SK-N-SH (cell line): Measurements from ENCODE around the gene SEZ6L. TPM values are rescaled to one million over a fixed set of nuclear protein-coding genes. Genes with fewer than 3 reads are reported as not detected.

ENCODE experiments used
- CTCF ChIA-PET: fragments of 300-600, 350-600 bp; formaldehyde crosslinking; extraction: SDS; loops from one replicate; lab custom pipeline; 2021; lab: Yijun Ruan, JAX
- POLR2A ChIA-PET: fragments of 350-600 bp; sonication (Branson Sonifier 250); formaldehyde crosslinking; extraction: SDS; loops from one replicate; lab custom pipeline; 2020; ENCODE audit warnings: antibody characterized with exemption, inconsistent platforms; lab: Yijun Ruan, JAX
- DNase-seq: peaks from one replicate; pipeline ENCODE4 v3.0.0; 2012
- H2AFZ ChIP-seq: fragments of 200-600 bp; sonication (generic); 2 replicates; pipeline ENCODE4 v1.8.1; 2016; ENCODE audit warnings: antibody characterized with exemption, mild to moderate bottlenecking, low read depth
- H3F3A ChIP-seq: fragments of 200-600 bp; sonication (generic); replicated peaks from 2 replicates; pipeline ENCODE3; 2016; ENCODE audit warnings: antibody characterized with exemption, mild to moderate bottlenecking; ENCODE audit not compliant: insufficient read depth
- H3K27ac ChIP-seq, 2 experiments: fragments of 200-500 bp in 1 of 2; fragments of 200-600 bp in 1 of 2; sonication (Bioruptor generic) in 1 of 2; sonication (generic), shearing (Covaris generic) in 1 of 2; 2 replicates each; pipeline versions ENCODE4 v1.5.1 to v1.6.1; 2014 to 2016; ENCODE audit warnings: low read depth in 2 of 2, inconsistent platforms in 1 of 2, low read length in 1 of 2, mild to moderate bottlenecking in 1 of 2, mixed read lengths in 1 of 2
- H3K27me3 ChIP-seq: fragments of 200-600 bp; sonication (generic), shearing (Covaris generic); 2 replicates; pipeline ENCODE4 v1.6.1; 2016; ENCODE audit warnings: mixed run types; ENCODE audit not compliant: insufficient read depth
- H3K36me3 ChIP-seq, 2 experiments: fragments of 200-500 bp in 1 of 2; fragments of 200-600 bp in 1 of 2; sonication (Bioruptor generic) in 1 of 2; sonication (generic) in 1 of 2; replicated peaks in 1 of 2; 2 replicates each; pipeline versions ENCODE3 to v1.5.1; 2014 to 2016; ENCODE audit warnings: low read length in 1 of 2, mild to moderate bottlenecking in 1 of 2; ENCODE audit not compliant: insufficient read depth in 2 of 2, control insufficient read depth in 1 of 2
- H3K4me1 ChIP-seq, 2 experiments: fragments of 200-500 bp in 1 of 2; fragments of 200-600 bp in 1 of 2; sonication (Bioruptor generic) in 1 of 2; sonication (generic), shearing (Covaris generic) in 1 of 2; 2 replicates each; pipeline versions ENCODE4 v1.5.1 to v1.6.1; 2014 to 2016; ENCODE audit warnings: low read depth in 1 of 2, low read length in 1 of 2, mixed run types in 1 of 2; ENCODE audit not compliant: insufficient read depth in 2 of 2, control insufficient read depth in 1 of 2
- H3K4me2 ChIP-seq: fragments of 200-600 bp; sonication (generic), shearing (Covaris generic); 2 replicates; pipeline ENCODE4 v1.6.1; 2017; ENCODE audit warnings: mixed run types
- H3K4me3 ChIP-seq, 2 experiments: fragments of 200-500 bp in 1 of 2; fragments of 200-600 bp in 1 of 2; sonication (Bioruptor generic) in 1 of 2; sonication (generic), shearing (Covaris generic) in 1 of 2; 2 replicates each; pipeline versions ENCODE4 v1.5.1 to v1.8.1; 2014 to 2016; ENCODE audit warnings: low read depth in 2 of 2, inconsistent platforms in 1 of 2, low read length in 1 of 2, mild to moderate bottlenecking in 1 of 2, mixed read lengths in 1 of 2, moderate library complexity in 1 of 2
- H3K79me2 ChIP-seq: fragments of 200-600 bp; sonication (generic); 2 replicates; pipeline ENCODE4 v1.8.1; 2017; ENCODE audit warnings: mild to moderate bottlenecking; ENCODE audit not compliant: insufficient read depth
- H3K9ac ChIP-seq: fragments of 200-600 bp; sonication (generic); 2 replicates; pipeline ENCODE4 v1.6.1; 2017; ENCODE audit warnings: mixed run types
- H3K9me2 ChIP-seq: fragments of 200-600 bp; sonication (generic); 2 replicates; pipeline ENCODE4 v1.6.1; 2017; ENCODE audit warnings: mixed run types
- H3K9me3 ChIP-seq: fragments of 200-600 bp; sonication (generic); 2 replicates; pipeline ENCODE4 v1.6.1; 2017; ENCODE audit warnings: mixed run types, mild to moderate bottlenecking, moderate library complexity
- H4K20me1 ChIP-seq: fragments of 200-600 bp; sonication (generic); 2 replicates; pipeline ENCODE4 v1.6.1; 2017; ENCODE audit warnings: mild to moderate bottlenecking, mixed run types; ENCODE audit not compliant: insufficient read depth
- CTCF ChIP-seq: fragments of 200-600 bp; sonication (generic); IDR thresholded peaks from 2 replicates; pipeline ENCODE4 v1.6.1; 2017; ENCODE audit warnings: antibody characterized with exemption, mild to moderate bottlenecking, moderate library complexity
- ELF1 ChIP-seq: IDR thresholded peaks from 2 replicates; pipeline ENCODE4 v1.4.0; 2012
- EP300 ChIP-seq, 2 experiments: IDR thresholded peaks; 2 replicates each; pipeline versions ENCODE4 v1.4.0 to v1.6.1; 2012; ENCODE audit warnings: borderline replicate concordance in 1 of 2, low read depth in 1 of 2, low read length in 1 of 2
- EZH2phosphoT487 ChIP-seq: fragments of 200-600 bp; sonication (generic); IDR thresholded peaks from 2 replicates; pipeline ENCODE4 v1.6.1; 2017; ENCODE audit warnings: low read depth, mixed run types, mild to moderate bottlenecking, antibody characterized with exemption, moderate library complexity, borderline replicate concordance
- FOSL2 ChIP-seq: IDR thresholded peaks from 2 replicates; pipeline ENCODE4 v1.4.0; 2012; ENCODE audit warnings: low read depth, mild to moderate bottlenecking, moderate library complexity, borderline replicate concordance
- FOXM1 ChIP-seq: IDR thresholded peaks from 2 replicates; pipeline ENCODE4 v1.4.0; 2012; ENCODE audit warnings: low read depth, mild to moderate bottlenecking
- GATA2 ChIP-seq: sonication (generic); formaldehyde crosslinking; IDR thresholded peaks from 2 replicates; pipeline ENCODE4 v1.5.0; 2020; ENCODE audit warnings: mild to moderate bottlenecking, missing genetic modification reagents
- IRF3 ChIP-seq: fragments of 150-350 bp; IDR thresholded peaks from 2 replicates; pipeline ENCODE4 v1.6.1; 2016; ENCODE audit warnings: mild to moderate bottlenecking, low read depth, low read length
- MAX ChIP-seq: IDR thresholded peaks from 2 replicates; pipeline ENCODE4 v1.4.0; 2012; ENCODE audit warnings: low read depth
- MEF2A ChIP-seq: IDR thresholded peaks from 2 replicates; pipeline ENCODE4 v1.4.0; 2012; ENCODE audit warnings: low read depth, borderline replicate concordance
- NRF1 ChIP-seq: IDR thresholded peaks from 2 replicates; pipeline ENCODE4 v1.6.1; 2012; ENCODE audit warnings: low read depth, mild to moderate bottlenecking, low read length
- POLR2AphosphoS5 ChIP-seq: IDR thresholded peaks from 2 replicates; pipeline ENCODE4 v1.6.1; 2012; ENCODE audit warnings: low read depth, low read length
- RCOR1 ChIP-seq: fragments of 150-350 bp; IDR thresholded peaks from 2 replicates; pipeline ENCODE4 v1.6.1; 2017; ENCODE audit warnings: antibody characterized with exemption, low read length
- REST ChIP-seq: IDR thresholded peaks from 2 replicates; pipeline ENCODE4 v1.6.1; 2012; ENCODE audit warnings: mild to moderate bottlenecking, low read depth, low read length, moderate library complexity
- TAF1 ChIP-seq: IDR thresholded peaks from 2 replicates; pipeline ENCODE4 v1.6.1; 2012; ENCODE audit warnings: low read depth, mild to moderate bottlenecking, low read length, moderate library complexity, borderline replicate concordance
- USF2 ChIP-seq: fragments of 150-350 bp; IDR thresholded peaks from 2 replicates; pipeline ENCODE4 v1.6.1; 2017; ENCODE audit warnings: antibody characterized with exemption, low read length, low read depth, borderline replicate concordance
- YY1 ChIP-seq: IDR thresholded peaks from 2 replicates; pipeline ENCODE4 v1.4.0; 2012; ENCODE audit warnings: low read depth, mild to moderate bottlenecking
- WGBS: methylation state at CpG from one replicate; pipeline ENCODE4 v1.1.6; 2017; ENCODE audit warnings: low lambda C conversion rate; 5-methylcytosine and 5-hydroxymethylcytosine counted together
- polyA plus RNA-seq, 3 experiments: library from polyadenylated mRNA; depleted of rRNA; stranded (reverse); fragments of >200 nt; gene quantifications; 2 replicates each; pipeline ENCODE4 v1.2.3, GENCODE V29; 2012

The SEZ6L gene
- polyA plus RNA-seq, 1 of the 3 experiments (the other 2 are of a cell fraction) = 0.10 TPM

- Histone ChIP-seq H3F3A (no peaks in the 10 kb centered on the region), H3K27me3 (no peaks in the 10 kb centered on the region), H3K9ac (no peak overlapping the region), H4K20me1 (no peaks in the 10 kb centered on the region), H3K4me2 (no peak overlapping the region), H3K9me2 (no peaks in the 10 kb centered on the region), H2AFZ (no peak overlapping the region), H3K9me3 (no peaks in the 10 kb centered on the region), H3K4me3 (no peak overlapping the region), H3K79me2 (no peaks in the 10 kb centered on the region), H3K27ac (no peak overlapping the region), H3K36me3 (no peaks in the 10 kb centered on the region), H3K4me1 (peaks cover 6 to 7% of the 10 kb centered on the region in 2 experiments; a peak in 2 of 4 replicates)
- ChIA-PET POLR2A (no interaction called here), CTCF (interaction anchor here (1.2 to 11.6 kb wide), 5 partner anchors 11 to 551 kb away, joined by 3 to 133 read pairs (median 4); partner anchors contain the start of gene SEZ6L)
- TF ChIP-seq CTCF = no peak
- no peak for TF ChIP-seq IRF3
- TF ChIP-seq TAF1 = no peak
- no peak for TF ChIP-seq YY1
- no peak for TF ChIP-seq ELF1
- no peak for TF ChIP-seq POLR2AphosphoS5
- no peak for TF ChIP-seq GATA2 (CRISPR knock-in tag)
- no peak for TF ChIP-seq REST
- no peak for TF ChIP-seq MEF2A
- no peak for TF ChIP-seq USF2
- no peak for TF ChIP-seq FOSL2
- no peak for TF ChIP-seq FOXM1
- no peak for TF ChIP-seq NRF1
- TF ChIP-seq EP300 (IDR thresholded peaks at IDR 0.05; ENCODE audit: borderline replicate concordance in 1 of 2, low read depth in 1 of 2, low read length in 1 of 2) = no peak
- TF ChIP-seq RCOR1 = no peak
- TF ChIP-seq MAX = no peak
- TF ChIP-seq EZH2phosphoT487 = no peak
- no peak for DNase-seq
- 28% methylated on average over 4 of the region's 4 CpGs for WGBS
Measured at GRCh38 chr22:26324150-26324549, 154.9 kb downstream of the SEZ6L start.
